NCI-H128 (cell line): ENCODE measurements around the gene LGALS12.

Experiments used
- DNase-seq: peaks from one replicate; lab custom pipeline; 2025; ENCODE audit not compliant: unreplicated experiment; lab: John Stamatoyannopoulos, UW

LGALS12 gene, protein sequence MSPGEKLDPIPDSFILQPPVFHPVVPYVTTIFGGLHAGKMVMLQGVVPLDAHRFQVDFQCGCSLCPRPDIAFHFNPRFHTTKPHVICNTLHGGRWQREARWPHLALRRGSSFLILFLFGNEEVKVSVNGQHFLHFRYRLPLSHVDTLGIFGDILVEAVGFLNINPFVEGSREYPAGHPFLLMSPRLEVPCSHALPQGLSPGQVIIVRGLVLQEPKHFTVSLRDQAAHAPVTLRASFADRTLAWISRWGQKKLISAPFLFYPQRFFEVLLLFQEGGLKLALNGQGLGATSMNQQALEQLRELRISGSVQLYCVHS

DNA sequence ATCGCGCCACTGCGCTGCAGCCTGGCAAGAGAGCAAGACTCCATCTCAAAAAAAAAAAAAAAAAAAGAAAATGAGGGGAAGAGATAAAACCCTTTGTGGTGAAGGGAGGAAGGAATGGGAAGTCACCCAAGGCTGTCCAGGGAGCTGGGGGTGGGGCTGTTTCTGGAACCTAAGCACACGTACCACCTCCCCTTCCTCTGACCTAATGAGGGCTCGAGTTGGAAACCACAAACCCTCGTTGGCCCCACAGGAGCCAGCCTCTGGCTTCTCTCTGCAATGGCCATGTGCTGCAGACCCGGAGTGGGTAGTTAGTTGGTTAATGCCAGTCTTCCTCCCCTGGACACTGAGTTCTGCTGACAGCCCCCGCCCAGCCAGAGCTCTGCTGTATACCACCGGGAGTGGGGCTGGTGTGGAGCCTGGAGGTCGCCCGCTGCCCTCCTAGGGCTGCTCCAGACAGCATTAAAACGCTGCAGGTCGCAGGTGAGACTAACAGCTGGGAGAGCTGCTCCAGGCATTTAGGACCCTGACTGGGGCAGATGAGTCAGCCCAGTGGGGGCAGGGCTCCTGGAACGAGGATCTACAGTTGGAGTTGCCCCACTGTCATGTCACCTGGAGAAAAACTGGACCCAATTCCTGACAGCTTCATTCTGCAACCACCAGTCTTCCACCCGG, at the start of gene LGALS12:
Gene LGALS12 (plus strand): TSS at position 228 of the 672 bp plus-strand sequence. CDS start 375 bp downstream, at position 603.
- no peak for DNase-seq

DNA sequence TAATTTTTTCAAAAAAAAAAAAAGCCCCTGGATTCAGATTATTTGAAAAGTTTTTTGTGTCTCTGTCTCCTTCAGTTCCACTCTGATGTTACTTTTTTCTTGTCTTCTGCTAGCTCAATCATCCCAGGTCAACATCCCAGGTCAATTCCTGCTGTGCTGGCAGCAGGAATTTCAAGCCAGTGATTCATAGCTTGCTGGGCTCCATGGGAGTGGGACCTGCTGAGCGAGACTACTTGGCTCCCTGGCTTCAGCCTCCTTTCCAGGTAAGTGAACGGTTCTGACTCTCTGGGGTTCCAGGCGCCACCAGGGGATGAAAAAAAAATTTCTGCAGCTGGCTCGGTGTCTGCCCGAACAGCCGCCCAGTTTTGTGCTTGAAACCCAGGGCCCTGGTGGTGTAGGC, 46.3 kb upstream of the LGALS12 start:
- no peak for DNase-seq

DNA sequence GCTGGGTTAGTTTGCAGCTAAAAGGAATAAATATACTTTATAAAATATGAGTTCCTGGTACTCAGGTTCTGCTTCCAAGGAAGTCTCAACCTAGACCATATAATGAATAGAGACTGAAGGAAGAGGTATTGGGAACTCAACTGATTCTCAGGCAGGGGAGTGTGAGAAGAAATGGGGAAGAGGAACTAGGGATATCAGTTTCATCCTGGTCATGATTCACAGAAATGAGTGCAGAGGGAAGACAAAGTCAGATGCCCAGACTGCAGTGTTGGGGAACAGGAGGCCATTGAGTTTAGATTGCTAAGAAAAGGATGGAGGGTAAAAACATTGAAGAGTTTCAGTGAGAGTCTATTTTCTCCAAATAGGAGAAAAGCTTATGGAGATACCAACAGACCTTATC, 43.7 kb upstream of the LGALS12 start:
- DNase-seq = no peak

DNA sequence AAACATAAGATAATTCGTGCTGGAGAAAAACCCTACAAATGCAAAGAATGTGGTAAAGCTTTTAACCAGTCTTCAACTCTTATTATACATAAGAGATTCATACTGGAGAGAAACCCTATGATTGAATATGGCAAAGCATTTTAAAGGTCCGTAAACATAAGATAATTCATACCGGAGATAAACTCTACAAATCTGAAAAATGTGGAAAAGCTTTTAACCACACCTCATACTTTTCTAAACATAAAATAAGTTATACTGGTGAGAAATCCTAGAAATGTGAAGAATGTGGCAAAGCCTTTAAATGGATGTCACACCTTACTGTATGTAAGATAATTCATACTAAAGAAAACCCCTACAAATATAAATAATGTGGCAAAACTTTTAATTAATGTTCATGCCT, 35.6 kb upstream of the LGALS12 start:
- DNase-seq = no peak

DNA sequence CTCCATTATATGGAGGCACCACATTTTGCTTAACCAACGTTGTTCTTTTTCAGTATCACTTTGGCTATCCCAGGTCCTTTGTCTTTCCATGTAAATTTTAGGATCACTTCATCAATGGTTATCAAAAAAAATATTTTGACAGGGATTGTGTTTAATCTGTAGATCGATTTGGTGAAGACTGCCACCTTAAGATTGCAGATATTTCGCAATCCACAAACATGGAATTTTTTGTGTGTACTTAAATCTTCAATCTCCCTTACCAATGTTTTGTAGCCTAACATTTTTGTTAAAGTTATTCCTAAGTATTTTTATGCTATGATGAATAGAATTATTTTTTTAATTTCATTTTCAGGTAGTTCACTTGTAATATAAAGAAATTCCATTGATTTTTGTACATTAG, 33.5 kb upstream of the LGALS12 start:
- DNase-seq = no peak

DNA sequence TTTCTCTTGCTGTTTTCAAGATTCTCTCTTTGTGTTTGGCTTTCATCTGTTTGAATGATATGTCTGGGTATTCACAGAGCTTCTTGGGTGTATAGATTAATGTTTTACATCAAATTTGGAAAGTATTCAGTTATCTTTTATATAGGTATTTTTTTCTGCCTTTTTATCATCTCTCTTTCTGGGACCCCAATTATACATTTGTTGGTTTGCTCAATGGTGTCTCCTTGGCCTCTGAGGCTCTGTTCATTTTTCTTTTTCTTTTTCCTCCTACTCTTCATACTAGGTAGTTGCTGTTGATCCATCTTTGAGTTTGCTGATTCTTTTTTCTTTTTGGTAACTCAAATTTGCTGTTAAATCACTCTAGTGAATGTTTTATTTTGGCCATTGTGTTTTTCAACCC, 29.3 kb upstream of the LGALS12 start:
- DNase-seq = no peak

DNA sequence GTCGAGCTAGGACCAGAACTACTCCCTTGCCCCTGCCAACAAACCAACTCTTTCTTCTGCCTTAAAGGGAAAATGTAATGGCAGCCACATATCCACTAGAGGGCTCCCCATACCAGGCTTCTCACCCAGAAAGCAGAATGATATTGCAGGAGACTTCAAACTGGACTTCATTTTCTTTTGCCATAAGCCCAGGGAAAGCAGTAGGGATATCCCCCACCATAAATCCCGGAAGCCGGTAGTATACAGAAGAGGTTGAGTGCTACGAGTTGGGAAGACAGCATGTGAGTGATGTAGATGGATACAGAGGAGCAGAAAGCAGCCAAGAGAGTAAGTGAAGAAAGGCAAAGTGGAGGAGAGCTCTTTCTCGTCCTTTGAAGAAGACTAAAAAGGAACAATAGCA, 27.0 kb upstream of the LGALS12 start:
- DNase-seq = peak; percentile 10

DNA sequence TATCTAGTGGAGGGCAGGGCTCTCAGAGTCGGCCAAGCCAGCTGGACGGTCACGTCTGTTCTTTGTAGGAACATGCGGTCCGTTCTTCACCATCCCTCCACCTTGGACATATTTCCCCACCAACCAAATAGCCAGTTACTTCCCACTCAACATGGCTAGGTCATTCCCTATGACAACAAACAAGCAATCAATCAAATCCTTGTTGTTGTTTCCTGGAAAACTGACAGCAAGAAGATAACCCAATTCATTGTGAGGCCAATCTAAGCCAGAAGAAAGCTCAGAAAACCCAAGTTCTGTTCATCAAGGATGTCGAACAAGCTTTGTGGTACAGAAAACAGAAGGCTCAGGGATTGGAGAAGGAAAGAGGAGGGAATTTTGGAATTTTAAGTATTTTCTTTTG, 25.8 kb upstream of the LGALS12 start:
- no peak for DNase-seq

DNA sequence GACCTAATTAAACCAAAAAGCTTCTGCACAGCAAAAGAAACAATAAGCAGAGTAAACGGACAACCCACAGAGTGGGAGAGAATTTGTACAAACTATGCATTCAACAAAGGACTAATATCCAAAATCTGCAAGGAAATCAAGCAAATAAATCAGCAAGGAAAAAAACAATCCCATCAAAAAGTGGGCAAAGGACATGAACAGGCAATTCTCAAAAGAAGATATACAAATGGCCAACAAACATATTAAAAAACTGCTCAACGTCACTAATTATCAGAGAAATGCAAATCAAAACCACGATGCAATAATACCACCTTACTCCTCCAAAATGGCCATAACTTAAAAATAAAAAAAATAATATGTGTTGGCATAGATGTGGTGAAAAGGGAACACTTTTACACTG, 20.1 kb upstream of the LGALS12 start:
- no peak for DNase-seq

DNA sequence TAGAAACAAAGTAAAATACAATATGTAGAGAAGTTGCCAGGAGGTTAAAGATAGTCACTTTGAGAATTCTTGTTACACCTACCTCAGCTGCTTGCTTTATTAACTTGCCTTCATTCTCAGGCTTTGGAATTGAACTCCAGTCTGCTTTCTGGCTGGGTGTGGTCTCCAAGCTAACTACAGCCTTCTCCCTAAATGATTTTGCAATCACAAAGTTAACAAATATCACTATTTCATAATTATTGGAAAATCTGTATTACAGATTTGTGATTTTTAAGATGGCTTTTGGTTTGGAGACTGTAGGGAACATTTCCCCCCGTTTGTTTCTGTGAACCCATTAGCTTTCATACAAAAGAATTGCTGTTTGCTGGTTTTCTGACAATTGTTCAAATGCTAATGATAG, 17.1 kb upstream of the LGALS12 start:
- DNase-seq = no peak

DNA sequence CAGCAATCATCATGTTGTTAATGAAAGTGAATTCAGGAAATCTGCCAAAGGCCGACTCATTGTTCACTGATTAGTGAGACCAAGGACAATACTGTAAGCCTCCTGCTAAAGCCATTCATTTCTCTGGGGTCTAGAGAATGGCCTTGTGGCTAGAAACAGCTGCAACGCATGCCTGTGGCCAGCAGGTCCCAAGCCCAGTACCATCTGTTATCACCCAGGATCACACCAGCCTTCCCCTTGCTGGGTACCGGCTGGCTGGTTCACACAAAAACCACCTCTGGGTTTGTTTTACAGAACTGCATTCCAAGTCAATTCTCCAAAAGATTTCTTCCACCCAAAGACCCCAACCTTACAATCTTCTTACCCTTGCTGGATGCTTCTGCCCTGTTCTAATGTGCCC, 16.0 kb upstream of the LGALS12 start:
- no peak for DNase-seq

DNA sequence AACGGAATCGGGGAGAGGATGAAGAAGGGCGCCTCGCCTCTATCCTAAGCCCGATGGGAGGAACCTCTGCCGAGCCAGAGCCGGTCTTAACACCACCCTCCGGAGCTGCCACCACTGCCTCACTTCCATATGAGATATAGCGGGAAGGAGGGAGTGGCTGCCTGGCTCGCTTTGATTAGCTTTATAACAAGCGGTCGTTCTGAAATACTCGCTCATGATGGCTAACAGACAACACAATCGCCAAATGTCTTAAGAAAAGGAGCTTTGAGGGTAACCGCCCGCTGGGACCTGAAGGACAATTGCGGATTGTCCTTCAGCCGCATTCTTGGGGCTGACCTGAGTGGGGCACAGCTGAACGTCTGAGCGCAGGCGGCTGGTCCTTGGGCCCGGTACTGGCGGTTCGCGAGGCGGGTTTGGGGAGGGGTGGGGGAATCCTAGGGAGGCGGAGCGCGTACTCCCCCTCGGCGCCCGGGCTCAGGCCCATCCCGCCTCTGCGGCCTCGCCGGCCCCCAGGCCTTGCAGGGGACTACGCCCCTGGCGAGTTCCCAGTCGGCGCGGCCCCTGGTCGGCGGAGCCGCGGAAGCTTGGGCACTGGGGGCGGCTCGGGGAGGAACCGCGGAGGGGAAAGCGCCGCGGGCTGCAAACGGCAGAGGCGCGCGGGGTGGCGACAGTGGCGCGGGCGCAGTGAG, 15.2 kb upstream of the LGALS12 start, which contains the start of gene PLAAT5:
Gene PLAAT5 (minus strand): TSS at position 617 of the 689 bp plus-strand sequence. CDS start 133 bp downstream, at position 484.
- DNase-seq = no peak

DNA sequence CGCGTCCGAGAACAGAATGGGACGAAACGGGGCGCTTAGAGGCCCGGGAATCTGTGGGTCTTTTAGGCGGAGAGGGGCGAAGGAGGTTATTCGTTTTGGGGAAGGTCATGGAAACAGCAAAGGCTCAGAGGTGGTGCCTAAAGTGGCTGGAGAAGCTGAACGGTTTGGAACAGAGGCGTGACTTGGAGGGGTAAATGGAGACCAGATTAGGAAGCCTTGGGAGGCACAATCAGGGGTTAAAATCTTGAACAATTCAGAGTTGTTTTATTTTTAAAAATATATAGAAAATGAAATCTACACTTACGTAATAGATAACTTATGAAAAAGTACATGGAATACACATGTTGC, 14.7 kb upstream of the LGALS12 start:
- no peak for DNase-seq

DNA sequence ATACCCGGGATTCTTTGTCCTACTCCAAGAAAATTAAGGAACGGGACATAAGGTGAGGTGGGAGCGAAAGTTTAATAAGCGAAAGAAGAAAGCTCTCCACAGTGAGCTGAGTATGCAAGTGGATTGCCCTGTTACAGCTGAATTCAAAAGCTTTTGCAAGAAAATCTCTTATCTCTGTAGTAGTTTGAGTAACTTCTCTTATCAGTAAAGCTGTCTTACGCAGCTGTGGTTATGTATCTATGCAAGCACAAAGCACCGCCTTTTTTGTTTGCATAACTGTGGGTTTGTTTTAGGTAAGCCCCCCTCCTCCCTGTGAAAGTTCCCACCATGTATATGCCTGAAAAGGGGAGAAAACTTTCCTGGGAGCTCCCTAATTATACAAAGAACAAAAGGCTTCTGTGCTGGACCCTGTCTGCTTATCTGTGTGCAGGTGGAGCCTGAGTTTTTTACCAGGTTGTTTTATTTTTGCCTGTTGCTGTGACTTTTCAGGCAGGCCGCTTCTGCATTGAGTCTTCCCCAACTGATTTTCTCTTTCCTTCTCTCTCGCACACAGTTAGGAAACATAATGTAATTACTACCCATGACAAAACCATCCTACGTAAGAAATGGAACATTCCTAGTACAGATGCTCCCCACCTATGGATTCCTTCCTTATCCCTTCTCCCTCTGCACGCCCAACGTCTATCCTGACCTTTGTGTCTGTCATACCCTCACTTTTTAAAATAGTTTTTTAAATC, 14.1 kb upstream of the LGALS12 start:
- no peak for DNase-seq

DNA sequence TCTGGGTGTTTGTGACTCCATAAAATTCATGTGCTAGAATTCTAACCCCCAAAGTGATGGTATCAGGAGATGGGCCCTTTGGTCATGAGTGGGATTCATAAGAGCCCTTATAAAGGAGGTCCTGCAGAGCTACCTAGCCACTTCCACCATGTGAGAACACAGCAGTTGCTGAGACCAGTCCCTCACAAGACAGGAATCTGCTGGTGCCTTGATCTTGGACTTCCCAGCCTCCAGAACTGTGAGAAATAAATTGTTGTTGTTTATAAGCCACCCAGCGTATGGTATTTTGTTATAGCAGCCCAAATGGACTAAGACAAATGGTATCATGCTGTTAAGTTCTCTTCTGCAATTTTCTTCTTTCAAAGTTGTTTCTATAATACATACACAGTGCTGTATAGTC, 13.4 kb upstream of the LGALS12 start:
- no peak for DNase-seq

DNA sequence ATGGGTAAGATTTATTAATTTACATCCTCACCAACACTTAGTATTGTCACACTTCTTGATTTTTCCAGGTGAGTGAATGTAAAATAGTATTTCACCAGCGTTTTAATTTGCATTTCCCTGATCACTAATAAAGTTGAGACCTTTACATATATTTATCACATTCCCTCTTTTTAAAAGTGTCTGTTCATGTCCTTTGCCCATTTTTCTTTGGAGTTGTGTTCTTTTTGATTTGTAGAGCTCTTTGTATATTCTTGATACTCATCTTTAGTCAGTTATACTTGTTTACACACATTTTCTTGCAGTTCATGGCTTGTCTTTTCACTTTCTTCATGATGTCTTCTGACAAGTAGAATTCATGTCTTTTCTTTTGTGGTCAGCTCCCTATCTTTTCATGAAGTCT, 12.8 kb upstream of the LGALS12 start:
- DNase-seq = no peak

DNA sequence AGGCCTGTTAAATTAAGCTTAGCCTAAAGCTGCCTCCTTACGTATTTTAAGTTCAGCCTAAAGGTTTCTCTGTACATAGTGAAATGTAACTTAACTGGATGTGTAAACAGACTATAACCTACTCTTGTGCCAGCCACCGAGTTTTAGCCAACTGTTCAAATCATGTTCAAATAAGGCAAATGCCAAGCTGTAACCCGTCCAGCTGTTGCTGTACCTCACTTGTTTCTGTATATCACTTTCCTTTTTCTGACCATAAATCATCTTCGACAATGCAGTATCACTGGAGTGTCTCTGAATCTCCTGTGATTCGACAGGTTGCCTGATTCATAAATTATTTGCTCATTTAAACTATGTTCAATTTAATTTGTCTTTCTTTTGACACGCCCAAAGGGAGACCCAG, 10.9 kb upstream of the LGALS12 start:
- DNase-seq = no peak

DNA sequence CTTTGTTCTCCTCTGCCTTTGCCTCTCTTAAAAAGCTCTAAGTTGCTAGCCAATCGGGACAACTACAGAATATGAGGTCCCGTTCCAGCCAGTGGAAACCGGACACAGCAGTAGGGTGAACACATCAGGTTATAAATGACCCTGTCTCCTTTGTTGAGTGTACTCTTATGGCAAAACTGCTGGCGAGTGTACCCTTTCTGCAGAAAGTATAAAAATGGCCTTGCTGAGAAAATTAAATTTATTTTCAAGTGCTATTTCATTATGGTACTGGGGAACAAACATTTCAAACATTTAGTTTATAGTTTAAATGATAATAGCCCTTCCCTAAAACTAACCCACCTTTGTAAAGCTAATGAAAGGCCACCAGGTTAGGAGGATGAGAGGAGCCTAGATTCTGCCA, 6.0 kb upstream of the LGALS12 start:
- DNase-seq = no peak

DNA sequence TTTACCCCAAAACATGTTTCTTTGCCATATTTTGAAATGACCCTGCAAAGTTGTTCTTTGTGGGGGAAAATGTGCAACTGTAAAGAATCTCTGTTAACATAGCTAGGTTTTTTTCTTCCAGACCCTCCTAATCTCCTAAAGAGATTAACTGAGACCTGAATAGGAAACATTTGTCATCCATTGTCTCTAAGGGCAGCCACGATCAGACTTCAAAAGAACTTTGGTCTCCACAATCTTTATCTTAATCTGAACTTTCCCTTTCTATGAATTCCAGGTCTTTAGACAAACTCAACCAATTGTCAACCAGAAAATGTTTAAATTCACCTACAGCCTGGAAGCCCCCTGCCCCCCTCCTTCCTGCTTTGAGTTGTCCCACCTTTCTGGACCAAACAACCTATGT, 4.6 kb upstream of the LGALS12 start:
- no peak for DNase-seq

DNA sequence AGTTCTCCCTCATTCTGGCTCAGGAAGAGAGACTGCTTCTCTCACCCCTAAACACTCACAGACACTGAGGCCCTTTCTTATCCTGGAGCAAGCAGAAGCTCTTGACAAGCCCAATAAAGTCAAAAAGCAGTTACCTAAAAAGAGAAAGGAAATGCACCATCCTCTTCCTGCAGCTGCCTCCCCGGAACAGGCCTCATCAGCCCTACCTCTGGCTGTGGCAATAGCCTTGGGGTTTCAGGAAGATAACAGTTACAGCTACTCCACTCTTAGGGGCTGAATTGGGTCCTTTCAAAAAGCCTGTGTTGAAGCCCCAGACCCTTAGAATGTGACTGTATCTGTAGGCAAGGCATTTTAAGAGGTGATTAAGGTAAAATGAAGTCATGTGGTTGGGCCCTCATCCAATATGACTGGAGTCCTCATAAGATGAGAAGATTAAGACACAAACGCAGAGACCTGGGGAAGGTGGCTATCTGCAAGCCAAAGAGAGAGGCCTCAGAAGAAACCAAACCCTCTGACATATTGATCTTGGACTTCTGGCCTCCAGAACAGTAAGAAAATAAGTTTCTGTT, 3.5 kb upstream of the LGALS12 start:
- no peak for DNase-seq

DNA sequence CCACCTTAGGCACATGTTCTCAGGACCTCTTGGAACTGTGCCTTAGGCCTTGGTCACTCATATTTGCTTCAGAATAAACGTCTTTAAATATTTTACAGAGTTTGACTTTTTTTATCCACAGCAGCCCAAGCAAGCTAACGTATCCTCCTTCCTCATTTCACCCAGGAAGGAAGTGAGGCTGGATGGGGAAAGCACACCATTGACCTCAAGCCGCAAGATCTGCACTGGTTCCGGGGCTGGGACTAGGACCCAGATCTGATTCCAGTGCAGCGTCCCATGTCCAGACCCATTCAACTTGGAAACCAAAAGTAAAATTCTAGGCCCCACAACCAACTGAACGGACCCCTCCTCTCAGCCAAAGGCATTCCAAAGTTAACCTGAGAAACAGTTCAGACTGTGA, 2.4 kb upstream of the LGALS12 start:
- no peak for DNase-seq
